ENCODE results near the gene TPR.
A peak's percentile ranks its signal among the peaks of the same experiment; 100 is the strongest.
"Not testable (repeated sequence)": the region's sequence is repeated elsewhere in the genome, so short reads cannot be mapped to it uniquely, and the experiment has no call there.

TPR gene

GRCh38 chr1:186375929-186376319 is 871 bp upstream of the TPR start:
- TF ChIP-seq CTCF (IDR thresholded peaks at IDR 0.05; ENCODE audit: extremely low read depth, missing control alignments) = no peak
- DNase-seq (ENCODE audit: low spot score) = no peak

- TF ChIP-seq CTCF (IDR thresholded peaks at IDR 0.05; ENCODE audit: extremely low read depth, missing control alignments) = no peak
- peak; percentile 43 for DNase-seq (ENCODE audit: low spot score)
Measured at GRCh38 chr1:186374303-186375151, 526 bp downstream of the TPR start.

GRCh38 chr1:186347837-186348691 is 27.0 kb downstream of the TPR start:
- DNase-seq (ENCODE audit: low spot score) = not testable (repeated sequence)

- no peak for TF ChIP-seq CTCF (IDR thresholded peaks at IDR 0.05; ENCODE audit: extremely low read depth, missing control alignments)
- DNase-seq (ENCODE audit: low spot score) = no peak
Measured at GRCh38 chr1:186340772-186341171, 34.3 kb downstream of the TPR start.

GRCh38 chr1:186337554-186337953 is 37.5 kb downstream of the TPR start:
- no peak for TF ChIP-seq CTCF (IDR thresholded peaks at IDR 0.05; ENCODE audit: extremely low read depth, missing control alignments)
- no peak for DNase-seq (ENCODE audit: low spot score)

GRCh38 chr1:186330758-186331157 is 44.3 kb downstream of the TPR start:
- DNase-seq (ENCODE audit: low spot score) = no peak
- TF ChIP-seq CTCF (IDR thresholded peaks at IDR 0.05; ENCODE audit: extremely low read depth, missing control alignments) = no peak

GRCh38 chr1:186327331-186327730 is 47.7 kb downstream of the TPR start:
- DNase-seq (ENCODE audit: low spot score) = no peak
- TF ChIP-seq CTCF (IDR thresholded peaks at IDR 0.05; ENCODE audit: extremely low read depth, missing control alignments) = no peak

All from GM20000 (cell line).